Right lobe of liver (tissue), 4 donors: Measurements from ENCODE around the gene CYP27B1.

ENCODE experiments used
- POLR2A ChIP-seq: fragments of 450-650 bp; IDR thresholded peaks from one replicate; pipeline ENCODE4 v1.6.1; 2017; ENCODE audit warnings: antibody characterized with exemption, mild to moderate bottlenecking
- TF ChIP-seq, protein P1 (sequence below), 4 donors: fragments of 200-600 bp in 3 of 4; fragments of 450-650 bp in 1 of 4; IDR thresholded peaks; one replicate each; pipeline versions ENCODE4 v1.5.1 to v1.8.0; 2016 to 2022; ENCODE audit warnings: antibody characterized with exemption in 4 of 4, mild to moderate bottlenecking in 2 of 4
- donor health status: DM: no; HTN: no; CAD: no.
- donor health status: DM: no; HTN: no; CAD: no.
- donor health status: DM: no; HTN: yes; CAD: no.

DNA sequence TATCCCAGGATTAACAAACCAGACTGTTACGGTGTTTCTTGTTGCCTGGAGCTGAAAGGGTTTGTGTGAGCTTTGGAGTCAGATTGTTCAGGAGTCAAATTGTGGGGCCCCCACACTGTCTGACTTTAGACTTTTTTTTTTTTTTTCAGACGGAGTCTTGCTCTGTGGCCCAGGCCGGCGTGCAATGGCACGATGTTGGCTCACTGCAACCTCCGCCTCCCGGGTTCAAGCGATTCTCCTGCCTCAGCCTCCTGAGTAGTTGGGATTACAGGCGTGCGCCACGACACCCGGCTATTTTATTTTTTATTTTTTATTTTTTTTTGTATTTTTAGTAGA, 16.6 kb upstream of the CYP27B1 start:
- TF ChIP-seq, protein P1, sequence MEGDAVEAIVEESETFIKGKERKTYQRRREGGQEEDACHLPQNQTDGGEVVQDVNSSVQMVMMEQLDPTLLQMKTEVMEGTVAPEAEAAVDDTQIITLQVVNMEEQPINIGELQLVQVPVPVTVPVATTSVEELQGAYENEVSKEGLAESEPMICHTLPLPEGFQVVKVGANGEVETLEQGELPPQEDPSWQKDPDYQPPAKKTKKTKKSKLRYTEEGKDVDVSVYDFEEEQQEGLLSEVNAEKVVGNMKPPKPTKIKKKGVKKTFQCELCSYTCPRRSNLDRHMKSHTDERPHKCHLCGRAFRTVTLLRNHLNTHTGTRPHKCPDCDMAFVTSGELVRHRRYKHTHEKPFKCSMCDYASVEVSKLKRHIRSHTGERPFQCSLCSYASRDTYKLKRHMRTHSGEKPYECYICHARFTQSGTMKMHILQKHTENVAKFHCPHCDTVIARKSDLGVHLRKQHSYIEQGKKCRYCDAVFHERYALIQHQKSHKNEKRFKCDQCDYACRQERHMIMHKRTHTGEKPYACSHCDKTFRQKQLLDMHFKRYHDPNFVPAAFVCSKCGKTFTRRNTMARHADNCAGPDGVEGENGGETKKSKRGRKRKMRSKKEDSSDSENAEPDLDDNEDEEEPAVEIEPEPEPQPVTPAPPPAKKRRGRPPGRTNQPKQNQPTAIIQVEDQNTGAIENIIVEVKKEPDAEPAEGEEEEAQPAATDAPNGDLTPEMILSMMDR (IDR thresholded peaks at IDR 0.05), result no peak
- TF ChIP-seq POLR2A, result no peak
